ENCODE data around the gene CTTNBP2NL.
A peak's percentile ranks its signal among the peaks of the same experiment; 100 is the strongest.

- peak; percentile 89 to 98 (median 94) for TF ChIP-seq CTCF (IDR thresholded peaks at IDR 0.05)
- TF ChIP-seq POLR2A (IDR thresholded peaks at IDR 0.05), result no peak
Measured at GRCh38 chr1:112390775-112391602, 5.0 kb upstream of the CTTNBP2NL start.

Data from gastroesophageal sphincter (tissue), 3 donors.